Measurements from ENCODE around the gene TAF1B.
"Not testable (repeated sequence)": the region's sequence is repeated elsewhere in the genome, so short reads cannot be mapped to it uniquely, and the experiment has no call there.

TAF1B gene

DNA sequence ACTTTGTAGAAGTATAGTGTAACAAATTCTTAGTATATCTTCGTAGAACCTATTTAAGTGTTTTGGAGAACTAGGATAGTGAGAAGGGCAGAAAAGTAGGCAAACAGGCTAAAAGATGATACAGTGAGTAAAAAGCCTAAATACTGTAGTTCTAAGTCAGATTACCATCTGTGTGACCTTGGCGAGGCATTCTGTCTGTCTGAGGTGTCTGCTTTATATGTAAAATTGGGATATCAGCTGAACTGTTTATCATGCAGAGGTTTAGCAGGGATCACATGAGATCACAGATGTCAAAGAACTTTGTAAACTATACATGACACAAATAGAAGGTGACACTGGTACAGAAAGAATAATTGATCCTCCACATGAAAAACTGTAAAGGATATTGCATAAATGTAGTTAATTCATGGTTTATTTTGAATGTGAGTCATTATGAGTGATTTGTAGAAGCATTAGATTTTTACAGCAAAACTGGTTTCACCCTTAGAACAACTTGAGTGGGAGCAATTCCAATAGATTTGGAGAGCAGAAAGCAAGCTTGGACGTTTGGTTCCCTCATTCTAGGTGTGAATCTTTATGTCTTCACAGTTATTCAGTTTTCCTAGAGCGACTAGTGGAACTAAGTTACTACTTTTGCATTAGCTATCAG lies 41.9 kb downstream of the TAF1B start:
- DNase-seq, result no peak

DNA sequence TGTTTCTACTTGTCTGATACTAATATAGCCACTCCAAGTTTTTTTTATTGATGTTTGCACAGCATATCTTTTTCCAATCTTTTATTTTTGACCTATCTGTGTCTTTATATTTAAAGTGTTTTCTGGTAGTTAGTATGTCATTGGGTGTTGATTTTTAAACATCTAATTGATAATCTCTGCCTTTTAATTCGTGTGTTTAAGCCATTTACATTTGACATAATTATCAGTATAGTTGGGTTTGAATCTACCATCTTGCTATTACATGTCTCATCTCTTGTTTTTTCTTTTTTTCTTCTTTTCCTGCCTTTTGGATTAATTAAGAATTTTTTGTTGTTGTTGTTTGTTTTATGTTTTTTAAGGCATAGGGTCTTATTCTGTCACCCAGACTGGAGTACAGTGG lies 44.2 kb downstream of the TAF1B start:
- no peak for DNase-seq

DNA sequence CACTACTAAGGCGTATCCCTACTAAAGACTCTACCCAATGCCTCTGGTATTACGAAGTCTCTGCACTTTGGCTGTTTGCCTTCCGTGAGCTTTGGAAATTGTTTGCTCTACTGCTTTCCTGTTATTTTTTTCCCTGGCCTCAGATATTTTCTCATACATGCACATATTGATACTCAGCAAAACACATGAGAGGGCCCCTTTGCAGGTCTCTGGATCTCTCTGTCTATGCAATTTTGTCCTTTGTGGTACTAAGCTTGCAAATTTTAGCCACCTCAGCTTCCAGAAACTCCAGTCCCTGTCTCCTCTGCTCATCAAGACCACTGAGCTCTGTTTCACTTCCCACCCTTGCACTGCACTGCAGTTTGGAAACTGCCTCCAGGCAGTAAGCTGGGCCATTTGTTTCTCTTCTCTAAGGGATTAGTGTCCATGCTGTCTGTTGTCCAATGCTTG lies 46.6 kb downstream of the TAF1B start:
- peak in 1 of 4 experiments; percentile 8 for DNase-seq

DNA sequence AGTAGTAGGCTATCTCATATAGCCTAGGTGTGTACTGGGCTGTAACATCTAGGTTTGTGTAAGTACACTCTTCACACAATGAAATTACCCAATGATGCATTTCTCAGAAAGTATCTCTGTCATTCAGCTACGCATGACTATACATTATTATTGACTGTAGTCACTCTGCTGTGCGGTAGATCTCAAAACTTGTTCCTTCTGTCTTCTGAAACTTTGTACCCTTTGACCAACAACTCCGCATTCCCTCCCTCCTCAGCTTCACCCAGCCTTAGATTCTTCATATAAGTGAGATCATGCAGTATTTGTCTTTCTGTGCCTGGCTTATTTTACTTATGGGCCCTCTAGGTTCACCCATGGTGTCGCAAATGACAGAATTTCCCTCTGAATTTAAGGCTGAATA lies 49.0 kb downstream of the TAF1B start:
- no peak for DNase-seq

DNA sequence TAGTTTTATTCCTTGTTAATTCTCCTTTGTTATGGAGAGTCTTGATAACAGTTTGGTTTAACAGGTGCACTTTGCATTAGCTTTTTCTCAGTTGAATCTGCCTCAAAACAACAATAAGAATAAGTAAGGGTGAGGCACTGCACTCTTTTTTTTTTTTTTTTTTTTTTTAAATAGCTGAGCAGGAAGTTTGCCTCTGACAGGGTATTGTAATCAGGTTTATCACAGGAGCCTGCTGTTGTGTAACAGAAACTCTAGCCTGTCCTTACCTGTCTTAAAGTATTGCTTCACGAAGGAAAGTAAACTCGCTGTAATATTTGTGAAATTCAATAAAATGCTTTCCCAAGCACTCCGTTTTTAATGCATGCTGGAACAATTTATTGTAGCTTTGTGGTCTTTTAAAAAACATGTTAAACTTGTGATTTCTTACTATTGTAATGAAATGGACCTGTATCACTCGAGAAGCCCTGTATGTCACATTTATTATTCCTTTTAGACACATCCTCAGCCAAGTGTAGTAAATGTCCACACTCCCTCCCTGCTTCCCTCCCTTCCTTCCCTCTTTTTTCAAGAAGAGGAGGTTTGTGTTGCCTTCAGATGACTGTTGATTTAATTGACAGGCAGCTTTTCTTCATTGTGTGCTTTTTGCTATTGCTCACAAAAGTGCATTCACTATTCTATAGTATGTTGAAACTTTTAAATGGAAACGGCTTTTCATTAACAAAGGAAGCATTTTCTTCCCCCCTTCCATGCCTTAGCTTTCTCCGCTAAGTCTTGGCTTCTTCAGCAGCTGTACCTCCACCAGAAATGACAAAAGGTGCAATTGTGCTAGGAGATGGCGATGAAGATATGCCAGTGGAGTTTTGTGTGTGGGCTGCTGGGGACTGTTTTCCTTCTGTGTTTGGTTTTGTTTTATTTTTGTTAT lies 52.7 kb downstream of the TAF1B start:
- DNase-seq, result peak in 1 of 4 experiments; percentile 6

DNA sequence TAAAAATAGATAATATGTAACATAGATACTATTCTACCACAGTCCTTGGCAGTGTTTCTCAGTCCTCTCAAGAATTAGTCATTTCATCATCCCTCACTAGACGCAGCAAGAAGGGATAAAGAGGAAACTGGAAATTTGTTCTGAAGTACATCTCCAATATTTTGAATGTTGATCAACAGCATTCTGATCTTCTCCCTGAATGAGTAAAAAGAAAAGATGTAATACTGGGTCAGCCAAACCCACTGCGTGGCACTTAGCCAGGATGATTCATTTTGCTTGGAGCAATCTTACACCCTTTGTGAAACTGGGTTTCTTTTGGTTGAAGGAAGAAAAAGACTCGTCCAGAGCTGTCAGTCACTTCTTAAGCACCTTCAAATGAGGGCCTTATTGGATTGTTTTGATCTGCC lies 54.1 kb downstream of the TAF1B start:
- peak; percentile 75 to 90 (median 81) for DNase-seq

DNA sequence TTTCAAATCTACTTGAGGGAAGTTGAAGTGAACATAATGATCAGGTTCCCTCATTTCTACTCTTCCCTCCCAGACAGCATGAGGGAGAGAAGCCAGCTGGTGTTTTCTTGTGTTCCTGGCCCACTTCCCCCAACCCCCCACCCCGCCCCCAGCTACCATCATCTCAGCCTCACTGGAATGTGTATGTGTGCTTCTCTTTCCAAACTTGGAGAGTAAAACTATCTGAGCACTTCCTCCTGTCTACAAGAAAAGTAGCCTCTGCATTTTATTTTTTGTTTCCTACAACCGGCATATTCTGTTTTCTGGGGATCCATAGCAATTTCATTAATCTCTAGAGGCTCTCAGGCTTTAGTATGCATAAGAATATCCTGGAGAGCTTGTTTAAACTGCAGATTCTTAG lies 54.6 kb downstream of the TAF1B start:
- DNase-seq, result peak in 3 of 4 experiments; percentile 6 to 11 (median 7)

DNA sequence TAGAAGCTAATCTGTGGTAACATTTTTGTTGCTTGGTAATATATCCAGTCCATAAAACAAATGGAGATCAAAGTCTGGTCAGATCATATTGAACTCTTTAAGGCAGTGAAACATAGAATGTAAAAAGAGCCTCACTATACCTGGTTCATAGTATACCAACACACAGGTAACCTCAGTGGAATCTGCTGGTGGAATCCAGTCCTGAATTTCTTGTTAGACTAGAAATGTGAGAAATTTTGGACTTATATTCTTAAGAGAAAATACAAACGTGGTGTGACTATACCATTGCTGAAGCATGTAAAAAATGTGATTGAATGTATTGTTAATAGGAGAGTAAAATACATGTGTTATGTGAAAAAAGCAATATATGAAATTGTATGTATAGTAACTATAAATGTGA lies 62.1 kb downstream of the TAF1B start:
- no peak for DNase-seq

DNA sequence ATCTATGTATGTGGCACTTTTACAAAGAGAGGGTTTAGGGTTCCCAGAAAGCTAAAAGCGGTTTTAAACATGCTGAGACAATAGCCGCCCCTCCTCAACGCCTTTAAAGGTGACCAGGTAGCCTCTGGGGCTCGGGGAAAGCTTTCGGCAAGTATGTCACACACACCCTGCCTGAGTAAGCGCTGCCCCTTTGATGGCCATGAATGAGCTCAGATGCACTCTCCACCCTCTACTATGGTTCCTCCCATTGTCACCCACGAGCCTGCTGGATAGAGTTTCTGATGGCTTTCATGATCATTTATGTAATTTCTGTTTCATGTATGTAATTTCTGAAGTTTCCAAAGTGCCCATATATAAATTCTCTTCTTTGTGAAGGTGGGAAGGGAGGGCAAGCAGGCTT lies 64.1 kb downstream of the TAF1B start:
- DNase-seq, result no peak

DNA sequence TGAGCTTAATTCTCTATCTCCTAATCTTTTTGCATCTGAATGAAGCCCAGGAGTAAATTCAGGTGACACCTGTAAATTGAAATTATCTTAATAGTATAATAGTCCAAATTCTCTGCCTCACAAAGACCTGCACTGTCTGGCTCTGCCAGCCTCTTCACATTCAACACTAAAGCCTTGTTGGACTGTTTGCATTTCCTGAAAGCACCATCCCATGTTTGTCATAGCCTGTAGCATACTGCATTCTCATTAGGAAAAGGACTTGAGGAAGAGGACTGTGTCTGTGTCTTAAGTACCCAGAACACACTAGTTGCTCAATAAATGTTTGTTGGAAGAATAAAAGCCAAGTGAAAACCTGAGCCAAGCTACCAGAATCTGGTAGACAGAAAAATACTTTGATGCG lies 65.4 kb downstream of the TAF1B start:
- DNase-seq, result no peak

DNA sequence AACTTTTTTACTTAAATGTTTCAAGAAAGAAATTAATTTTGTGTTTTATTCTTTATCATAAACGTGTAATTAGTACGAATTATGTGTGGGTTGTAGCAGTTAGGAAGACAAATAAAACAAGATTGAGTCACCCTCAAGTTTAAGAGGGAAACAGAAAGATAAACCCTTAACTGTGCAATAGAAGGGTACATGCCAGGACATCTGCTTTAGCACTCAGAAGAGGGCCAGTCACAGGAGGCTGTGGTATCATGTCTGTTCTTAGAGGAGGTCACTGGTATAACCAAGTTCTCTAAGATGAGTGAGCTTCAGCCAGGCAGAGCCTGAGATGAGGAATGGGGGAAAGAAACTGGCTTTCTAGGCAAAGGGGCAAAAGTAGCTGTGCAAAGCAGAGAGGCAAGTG lies 65.8 kb downstream of the TAF1B start:
- DNase-seq, result peak in 1 of 4 experiments; percentile 21

DNA sequence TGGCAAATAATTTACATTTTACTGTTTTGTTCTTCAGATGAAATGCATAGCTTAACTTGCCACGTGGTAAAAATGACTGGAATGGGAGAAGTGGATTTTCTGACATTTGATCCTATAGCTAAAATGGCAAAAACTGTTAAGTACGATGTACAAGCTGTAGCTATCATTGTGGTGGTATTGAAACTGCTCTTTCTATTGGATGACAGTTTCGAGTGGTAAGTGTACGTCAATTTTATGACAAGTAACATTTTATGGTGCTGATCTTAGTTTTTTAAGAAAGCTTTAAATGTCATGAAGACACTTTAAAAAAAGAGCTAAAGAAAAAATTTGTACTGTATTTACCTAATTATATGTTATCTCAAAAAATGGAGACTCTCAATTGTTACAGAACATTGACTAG lies 67.4 kb downstream of the TAF1B start:
- no peak for DNase-seq

DNA sequence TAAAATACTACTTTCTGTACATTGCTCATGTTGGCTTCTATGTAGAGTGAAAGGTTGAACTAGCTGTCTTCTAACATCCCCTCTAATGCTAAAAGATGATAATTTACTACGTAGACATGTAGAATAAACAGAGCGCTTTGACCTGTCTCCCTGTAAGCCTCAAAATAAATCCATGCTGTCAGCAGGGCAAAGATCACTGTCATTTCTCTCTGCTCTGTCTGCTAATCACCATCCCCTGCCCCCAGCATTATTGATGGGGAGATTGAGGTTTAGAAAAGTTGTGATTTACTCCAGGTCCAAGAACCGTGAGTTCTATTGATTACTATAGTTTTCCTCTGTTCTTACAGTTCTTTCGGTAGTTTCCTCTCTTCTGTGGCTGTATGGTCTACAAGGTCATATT lies 69.2 kb downstream of the TAF1B start:
- no peak for DNase-seq

DNA sequence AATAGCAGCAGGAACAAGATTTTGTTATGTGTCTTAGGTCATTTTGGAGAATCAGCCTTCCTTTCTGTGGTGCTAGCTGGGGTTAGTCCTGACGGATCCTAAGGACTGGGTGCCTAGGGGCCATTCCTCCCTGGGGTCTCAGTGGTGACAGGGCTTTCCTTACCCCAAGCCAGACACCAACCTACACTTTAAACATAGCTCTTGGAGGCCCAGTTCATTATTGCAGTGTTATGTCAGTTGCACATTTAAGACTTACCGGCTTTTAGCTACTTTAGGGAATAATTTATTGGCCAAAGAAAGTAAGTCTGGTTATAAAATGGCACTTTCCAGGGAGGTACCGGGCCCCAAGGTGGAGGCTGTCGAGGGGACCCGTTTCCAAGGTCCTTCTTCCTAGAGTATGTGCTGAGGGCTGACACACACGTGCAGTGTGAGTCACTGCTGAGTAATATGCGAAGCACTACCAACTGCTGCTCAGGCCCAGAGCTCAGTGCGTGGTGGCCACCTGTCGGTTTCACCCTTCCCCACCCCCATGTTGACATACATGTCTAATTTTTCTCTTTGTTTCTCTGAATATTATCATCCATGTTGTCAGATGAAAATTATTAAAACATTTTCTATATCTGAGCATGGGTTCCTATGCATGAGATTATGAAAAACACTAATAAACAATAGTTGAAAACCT lies 71.3 kb downstream of the TAF1B start:
- DNase-seq, result peak in 2 of 4 experiments; percentile 7 to 18

DNA sequence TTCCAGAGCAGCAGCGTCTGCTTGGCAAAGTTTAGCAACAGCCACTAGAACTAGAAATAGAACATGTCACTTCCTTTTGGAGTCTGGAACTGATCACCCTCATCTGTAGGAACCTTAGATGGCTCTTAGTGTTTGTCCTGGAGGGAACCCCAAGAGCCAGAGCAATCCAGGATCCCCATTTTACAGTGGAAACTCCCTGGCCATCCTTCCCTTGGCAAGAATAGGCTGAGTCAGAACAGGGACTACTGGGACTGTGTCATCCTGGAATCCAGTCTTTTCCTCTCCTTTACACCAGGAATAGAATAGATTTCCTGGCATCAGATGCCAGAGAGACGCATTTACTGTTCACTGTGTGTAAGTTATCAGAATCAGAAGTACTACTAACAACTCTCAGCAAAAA lies 75.0 kb downstream of the TAF1B start:
- no peak for DNase-seq

DNA sequence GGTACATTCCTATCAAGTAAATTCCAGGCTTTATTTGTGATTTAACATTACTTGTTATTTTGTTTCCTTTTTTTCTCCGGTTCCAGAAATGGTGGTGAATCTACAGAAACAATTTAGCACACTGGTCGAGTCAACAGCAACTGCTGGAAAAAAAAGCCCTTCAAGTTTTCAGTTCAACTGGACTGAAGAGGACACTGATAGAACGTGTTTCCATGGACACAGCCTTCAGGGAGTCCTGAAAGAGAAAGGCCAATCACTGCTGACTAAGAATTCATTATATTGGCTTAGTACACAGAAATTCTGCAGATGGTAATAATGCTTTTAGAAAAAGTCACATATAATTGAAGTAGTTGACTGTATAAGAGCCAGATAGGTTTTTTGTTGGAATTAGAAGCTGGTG lies 76.2 kb downstream of the TAF1B start:
- DNase-seq, result no peak

DNA sequence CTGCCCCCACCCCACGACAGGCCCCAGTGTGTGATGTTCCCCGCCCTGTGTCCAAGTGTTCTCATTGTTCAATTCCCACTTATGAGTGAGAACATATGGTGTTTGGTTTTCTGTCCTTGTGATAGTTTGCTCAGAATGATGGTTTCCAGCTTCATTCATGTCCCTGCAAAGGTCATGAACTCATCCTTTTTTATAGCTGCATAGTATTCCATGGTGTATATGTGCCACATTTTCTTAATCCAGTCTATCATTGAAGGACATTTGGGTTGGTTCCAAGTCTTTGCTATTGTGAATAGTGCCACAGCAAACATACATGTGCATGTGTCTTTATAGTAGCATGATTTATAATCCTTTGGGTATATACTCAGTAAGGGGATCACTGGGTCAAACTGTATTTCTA lies 83.7 kb downstream of the TAF1B start:
- not testable (repeated sequence) for DNase-seq

DNA sequence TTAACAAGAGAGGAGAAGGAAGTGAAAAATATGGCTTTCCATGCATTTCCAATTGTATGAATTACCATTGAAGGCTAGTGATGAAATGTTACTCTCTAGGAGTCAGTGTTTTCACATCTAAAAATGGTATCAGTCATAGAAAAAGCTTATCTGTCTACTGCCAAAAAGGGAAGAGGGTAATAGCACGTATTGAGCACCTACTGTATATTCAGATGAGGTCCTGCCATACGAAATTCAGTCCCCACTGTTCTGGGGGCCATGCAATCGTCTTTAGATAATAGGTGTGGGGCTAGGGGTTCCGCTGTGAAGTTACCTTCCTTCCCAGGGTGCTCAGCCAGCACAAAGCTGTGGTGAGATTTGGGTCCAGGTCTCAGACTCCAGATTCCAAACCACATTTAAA lies 94.0 kb downstream of the TAF1B start:
- DNase-seq, result no peak

DNA sequence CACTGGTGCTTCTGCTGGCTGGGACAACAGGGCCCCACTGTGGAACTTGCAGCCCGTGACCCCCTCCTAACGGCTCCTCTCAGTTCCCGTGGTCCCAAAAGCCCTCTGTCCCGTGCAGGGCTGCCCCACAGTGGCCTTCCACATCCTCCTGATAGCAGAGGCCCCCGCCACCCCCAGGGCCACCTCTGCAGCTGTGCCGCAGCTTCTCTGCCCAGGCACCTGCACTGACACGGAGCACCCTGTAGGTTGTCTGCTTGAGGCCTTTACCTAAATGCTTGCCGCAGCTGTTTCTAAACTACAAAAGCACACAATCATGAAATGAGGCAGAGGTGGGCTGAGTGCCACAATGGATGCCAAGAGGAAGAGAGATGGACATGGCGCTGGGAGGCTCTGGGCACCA lies 94.7 kb downstream of the TAF1B start:
- no peak for DNase-seq

DNA sequence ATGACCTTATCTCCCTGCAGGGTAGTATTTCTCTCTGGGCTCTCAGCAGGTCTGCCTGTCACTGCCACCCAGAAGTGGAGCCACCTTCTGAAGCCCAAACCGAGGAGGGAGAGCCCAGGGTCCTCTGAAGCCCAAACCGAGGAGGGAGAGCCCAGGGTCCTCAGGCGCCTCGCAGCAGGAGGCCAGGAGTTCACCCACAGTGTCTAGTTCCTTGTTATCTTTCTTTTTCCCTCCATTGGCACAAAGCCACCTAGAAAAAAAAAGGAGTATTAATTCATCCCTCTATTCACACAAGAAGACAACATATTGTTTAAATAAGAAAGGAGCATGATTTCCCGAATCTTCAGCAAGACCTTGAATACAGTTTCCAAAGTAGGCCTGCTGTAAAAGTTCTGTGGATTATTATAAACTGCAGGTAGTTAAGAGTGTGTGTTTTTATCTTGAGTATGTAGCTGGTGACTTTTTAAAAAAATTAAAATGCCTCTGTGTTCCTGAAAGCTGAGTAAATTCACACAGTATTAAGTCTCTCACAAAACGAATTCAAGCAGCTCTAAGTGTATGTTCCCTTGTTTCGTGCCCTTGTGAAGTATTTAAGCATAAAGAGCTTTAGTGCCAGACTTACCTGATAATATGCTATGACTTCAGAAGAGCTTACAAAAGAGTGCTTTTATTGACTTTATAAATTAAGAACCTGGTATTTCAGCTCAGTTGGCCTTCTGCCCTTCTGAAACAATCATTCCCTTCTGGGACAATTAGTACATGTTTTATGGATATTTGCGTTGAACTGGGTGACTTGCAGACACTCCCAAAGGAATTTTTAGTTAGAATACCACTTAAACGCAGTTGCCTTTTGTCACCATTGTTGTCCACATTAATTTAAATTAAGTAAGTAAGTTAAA lies 96.6 kb downstream of the TAF1B start:
- DNase-seq, result no peak

DNA sequence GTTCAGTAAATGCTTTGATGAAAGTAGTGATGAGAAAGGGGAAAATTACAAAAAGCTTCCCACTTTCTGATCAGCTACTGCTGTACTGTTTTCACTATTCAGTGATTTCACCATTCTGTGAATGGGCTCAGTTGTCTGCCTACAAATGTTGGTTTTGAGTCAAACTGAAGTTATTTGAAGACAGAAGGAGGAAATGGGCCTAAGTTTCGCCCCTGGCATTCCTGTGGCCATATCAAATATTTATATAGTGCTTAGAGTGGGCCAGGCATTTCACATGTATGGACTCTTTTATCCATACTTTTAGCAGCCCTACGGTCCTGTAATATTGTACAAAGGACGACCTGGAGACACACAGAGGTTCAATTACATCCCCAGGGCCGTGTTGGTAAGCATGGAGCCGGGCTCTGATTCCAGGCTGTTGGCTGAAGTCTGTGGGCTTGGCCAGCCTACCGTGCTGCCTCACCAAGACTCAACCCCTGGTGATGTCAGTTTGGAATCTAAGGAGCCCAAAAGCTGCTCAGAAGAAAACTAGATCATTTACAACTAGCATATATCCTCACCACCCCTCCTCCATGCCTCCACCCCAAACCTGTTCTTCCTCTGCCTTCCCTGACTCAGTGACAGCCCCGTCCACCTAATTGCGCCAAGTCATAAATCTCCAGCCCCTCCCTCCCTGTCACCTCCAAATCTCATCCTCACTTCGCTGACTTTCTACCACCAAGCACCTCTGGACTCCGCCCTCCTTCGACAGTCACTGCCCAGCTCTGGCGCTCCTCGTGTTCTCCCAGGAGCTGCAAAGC lies 98.1 kb downstream of the TAF1B start:
- no peak for DNase-seq

DNA sequence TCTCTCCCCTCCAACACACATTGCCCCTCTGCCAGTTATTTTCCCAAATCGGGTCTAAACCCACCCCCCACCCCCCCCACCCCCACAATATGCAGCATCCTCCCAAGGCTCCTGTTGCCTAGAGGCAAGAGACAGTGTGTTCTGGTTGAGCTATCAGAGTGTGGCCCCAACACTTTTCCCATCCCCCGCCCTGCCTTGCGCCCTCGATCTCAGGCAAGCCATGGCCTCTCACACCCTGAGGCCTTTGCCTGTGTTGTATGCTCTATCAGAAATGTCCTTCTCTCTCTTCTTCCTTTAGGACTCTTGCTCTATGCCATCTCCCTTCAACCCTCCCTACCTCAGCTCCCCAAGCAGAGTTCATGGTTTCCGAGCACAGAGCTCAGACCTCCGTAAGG lies 98.7 kb downstream of the TAF1B start:
- DNase-seq, result no peak

Measured in suppressor macrophage (primary cell).